ENCODE measurements around the gene OAS3. TPM values are rescaled to one million over a fixed set of nuclear protein-coding genes. Genes with fewer than 3 reads are reported as not detected.
A peak's percentile ranks its signal among the peaks of the same experiment; 100 is the strongest.

OAS3 gene
- polyA plus RNA-seq, 1 of the 3 experiments (the other 2 are of a cell fraction) = 3.0 TPM

GRCh38 chr12:112891093-112892024, 46.9 kb upstream of the OAS3 start:
- Histone ChIP-seq H3K36me3 (replicated peaks in 1 of 2; ENCODE audit: control insufficient read depth in 1 of 2, insufficient read depth in 2 of 2, low read length in 1 of 2) (peaks cover 0 to 2% of the 10 kb centered on the region in 2 experiments), H3K9me3 (no peaks in the 10 kb centered on the region), H3K27ac (ENCODE audit: low read depth in 2 of 2, low read length in 1 of 2) (peak overlapping the region in 1 of 2 experiments; percentile 99; a peak in 2 of 4 replicates), H3F3A (replicated peaks; ENCODE audit: insufficient read depth) (no peaks in the 10 kb centered on the region), H2AFZ (ENCODE audit: low read depth) (no peak overlapping the region), H3K4me2 (no peak overlapping the region), H3K9me2 (no peaks in the 10 kb centered on the region), H3K4me3 (ENCODE audit: low read depth in 2 of 2, low read length in 1 of 2) (no peak overlapping the region), H4K20me1 (ENCODE audit: insufficient read depth) (no peaks in the 10 kb centered on the region), H3K9ac (no peak overlapping the region), H3K27me3 (ENCODE audit: insufficient read depth) (no peaks in the 10 kb centered on the region), H3K79me2 (ENCODE audit: insufficient read depth) (no peaks in the 10 kb centered on the region), H3K4me1 (ENCODE audit: control insufficient read depth in 1 of 2, insufficient read depth in 2 of 2, low read depth in 1 of 2, low read length in 1 of 2) (peaks cover 0 to 47% of the 10 kb centered on the region in 2 experiments; a peak in 2 of 4 replicates)
- peak; percentile 73 for DNase-seq
- CTCF ChIA-PET = interaction anchor here (0.9 to 2.1 kb wide), 9 partner anchors 10 to 146 kb away, joined by 3 to 5 read pairs (median 3); no protein-coding TSS in a partner anchor
- 21% methylated on average over 6 of the region's 6 CpGs for WGBS (ENCODE audit: low lambda C conversion rate)
- POLR2A ChIA-PET = interaction anchor here (1.0 kb wide), 1 partner anchor 99 kb away, joined by 3 read pairs; no protein-coding TSS in a partner anchor
- TF ChIP-seq NRF1 (IDR thresholded peaks at IDR 0.05; ENCODE audit: low read depth, low read length) (no peak), POLR2AphosphoS5 (IDR thresholded peaks at IDR 0.05; ENCODE audit: low read depth, low read length) (no peak), TAF1 (IDR thresholded peaks at IDR 0.05; ENCODE audit: borderline replicate concordance, low read depth, low read length) (no peak), TCF12 (IDR thresholded peaks at IDR 0.05) (peak; percentile 76), CTCF (IDR thresholded peaks at IDR 0.05) (no peak), GABPA (IDR thresholded peaks at IDR 0.05; ENCODE audit: low read depth) (no peak), SMC3 (IDR thresholded peaks at IDR 0.05; ENCODE audit: low read depth, low read length) (no peak), MXI1 (IDR thresholded peaks at IDR 0.05; ENCODE audit: low read depth, low read length) (peak; percentile 21; the same call in 1 of the 2 replicates), RXRA (IDR thresholded peaks at IDR 0.05; ENCODE audit: borderline replicate concordance, low read depth) (no peak), FOXM1 (IDR thresholded peaks at IDR 0.05; ENCODE audit: low read depth) (no peak), REST (IDR thresholded peaks at IDR 0.05; ENCODE audit: low read depth, low read length) (no peak), FOXJ3 (CRISPR knock-in tag; IDR thresholded peaks at IDR 0.05) (peak; percentile 81), USF2 (IDR thresholded peaks at IDR 0.05; ENCODE audit: borderline replicate concordance, low read depth, low read length) (no peak), PBX3 (IDR thresholded peaks at IDR 0.05) (no peak), RFX5 (IDR thresholded peaks at IDR 0.05; ENCODE audit: low read length) (no peak), CHD2 (IDR thresholded peaks at IDR 0.05; ENCODE audit: low read length, partially characterized antibody) (peak; percentile 61), USF1 (IDR thresholded peaks at IDR 0.05; ENCODE audit: borderline replicate concordance, low read depth) (no peak), EP300 (IDR thresholded peaks at IDR 0.05; ENCODE audit: borderline replicate concordance in 1 of 2, low read depth in 1 of 2, low read length in 1 of 2) (peak in 1 of 2 experiments; percentile 94; a peak in 2 of 4 replicates), RAD21 (IDR thresholded peaks at IDR 0.05; ENCODE audit: low read length) (no peak; the same call in 1 of the 2 replicates), RCOR1 (IDR thresholded peaks at IDR 0.05; ENCODE audit: low read length) (peak; percentile 92), FOSL2 (IDR thresholded peaks at IDR 0.05; ENCODE audit: borderline replicate concordance, low read depth) (no peak), MAX (IDR thresholded peaks at IDR 0.05; ENCODE audit: low read depth) (no peak), EZH2phosphoT487 (IDR thresholded peaks at IDR 0.05; ENCODE audit: borderline replicate concordance, low read depth) (no peak), JUND (IDR thresholded peaks at IDR 0.05) (no peak)
